GM19025 (cell line): ENCODE data around the gene LRRC41.
"Not testable (repeated sequence)": the region's sequence is repeated elsewhere in the genome, so short reads cannot be mapped to it uniquely, and the experiment has no call there.

Source experiments
- ATAC-seq: cut with Tn5 transposase; IDR thresholded peaks from one replicate; pipeline ENCODE4 v1.9.1; 2021; ENCODE audit warnings: mild to moderate bottlenecking, low read depth, moderate library complexity; ENCODE audit not compliant: unreplicated experiment

The LRRC41 gene

DNA sequence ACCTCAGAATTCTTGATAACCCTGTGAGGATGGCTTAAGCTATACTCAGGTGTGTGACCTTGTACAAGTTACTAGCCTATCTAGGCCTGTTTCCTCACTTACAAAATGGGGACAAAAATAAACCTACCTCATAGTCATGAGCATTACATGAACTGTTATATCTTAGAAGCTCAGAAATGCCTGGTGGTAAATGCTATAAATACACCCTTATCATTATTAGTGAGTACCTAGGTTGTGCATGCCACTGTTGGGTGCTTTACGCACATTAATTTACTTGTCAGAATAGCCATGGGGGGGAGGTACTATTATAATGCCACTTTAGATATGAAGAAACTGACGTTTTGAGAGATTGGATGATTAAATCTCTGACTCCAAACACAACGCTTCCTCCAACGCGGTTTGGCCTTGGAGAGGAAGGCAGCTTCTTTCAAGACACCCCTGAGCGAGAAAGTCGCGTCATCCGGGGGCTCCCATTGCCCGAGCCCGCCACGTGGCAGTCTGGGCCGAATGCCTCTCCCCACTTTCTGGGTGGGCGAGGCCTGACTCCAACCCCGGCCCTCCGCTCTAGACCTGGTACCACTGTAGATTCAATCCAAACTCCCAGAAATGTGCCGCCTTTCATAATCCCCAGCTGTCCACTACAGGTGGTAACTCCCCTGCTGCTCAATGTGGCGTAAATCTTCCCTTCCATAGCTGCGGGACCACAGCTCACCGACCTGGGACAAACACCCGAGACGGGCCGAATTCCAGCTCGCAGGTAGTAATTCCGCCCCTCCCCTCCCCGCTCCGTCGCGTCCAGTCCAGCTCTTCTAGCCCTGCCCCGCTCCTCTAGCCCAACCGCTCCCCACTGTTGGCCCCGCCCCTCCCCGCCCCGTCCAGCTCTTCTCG lies 56.6 kb downstream of the LRRC41 start:
- peak; percentile 43 for ATAC-seq

DNA sequence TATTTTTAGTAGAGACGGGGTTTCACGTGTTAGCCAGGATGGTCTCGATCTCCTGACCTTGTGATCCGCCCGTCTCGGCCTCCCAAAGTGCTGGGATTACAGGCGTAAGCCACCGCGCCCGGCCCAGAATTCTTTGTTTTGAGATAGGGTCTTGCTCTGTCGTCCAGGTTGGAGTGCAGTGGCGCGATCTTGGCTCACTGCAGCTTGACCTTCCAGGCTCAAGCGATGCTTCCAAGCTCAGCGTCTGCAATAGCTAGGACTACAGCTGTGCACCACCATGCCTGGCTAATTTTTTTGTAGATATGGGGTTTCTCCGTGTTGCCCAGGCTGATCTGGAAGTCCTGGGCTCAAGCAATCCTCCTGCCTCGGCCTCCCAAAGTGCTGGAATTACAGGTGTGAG lies 57.3 kb downstream of the LRRC41 start:
- ATAC-seq = not testable (repeated sequence)

DNA sequence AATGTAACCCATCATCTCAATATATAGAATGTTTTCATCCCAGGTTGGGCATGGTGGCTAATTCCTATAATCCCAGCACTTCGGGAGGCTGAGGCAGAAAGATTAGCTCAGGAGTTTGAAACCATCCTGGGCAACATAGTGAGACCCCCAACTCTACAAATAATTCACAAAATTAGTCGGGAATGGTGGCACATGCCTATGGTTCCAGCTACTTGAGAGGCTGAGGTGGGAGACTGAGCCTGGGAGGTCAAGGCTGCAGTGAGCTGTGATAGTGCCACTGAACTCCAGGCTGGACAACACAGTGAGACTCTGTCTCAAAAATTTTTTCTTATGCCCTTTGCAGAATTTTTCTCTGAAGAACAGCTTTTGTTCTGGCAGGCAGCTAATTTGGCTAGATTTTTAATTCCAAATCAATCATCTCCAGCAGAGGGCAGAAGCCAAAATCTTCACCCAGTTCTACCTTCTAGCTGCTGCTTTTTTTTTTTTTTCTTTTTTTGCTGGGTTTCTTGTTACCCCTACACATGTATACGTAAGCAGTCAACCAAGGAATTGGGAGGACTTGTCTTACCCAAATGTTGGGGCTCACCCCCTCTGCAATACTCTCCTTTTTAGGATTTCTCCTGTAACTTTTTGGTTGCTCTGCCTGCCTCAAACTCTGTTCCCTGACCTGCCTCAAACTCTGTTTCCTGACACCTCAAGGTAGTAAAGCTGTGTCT lies 58.6 kb downstream of the LRRC41 start:
- ATAC-seq = no peak

DNA sequence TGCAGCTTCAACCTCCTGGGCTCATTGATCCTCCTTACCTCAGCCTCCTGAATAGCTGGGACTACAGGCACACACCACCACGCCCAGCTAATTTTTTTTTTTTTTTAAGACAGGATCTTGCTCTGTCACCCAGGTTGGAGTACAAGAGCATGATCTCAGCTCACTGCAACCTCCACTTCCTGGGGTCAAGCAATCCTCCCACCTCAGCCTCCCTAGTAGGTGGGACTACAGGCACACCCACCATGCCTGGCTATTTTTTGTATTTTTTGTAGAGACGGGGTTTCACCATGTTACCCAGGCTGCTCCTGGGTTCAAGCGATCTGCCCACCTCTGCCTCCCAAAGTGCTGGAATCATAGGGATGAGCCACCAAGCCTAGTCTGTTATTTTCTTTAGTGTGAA lies 59.6 kb downstream of the LRRC41 start:
- not testable (repeated sequence) for ATAC-seq

DNA sequence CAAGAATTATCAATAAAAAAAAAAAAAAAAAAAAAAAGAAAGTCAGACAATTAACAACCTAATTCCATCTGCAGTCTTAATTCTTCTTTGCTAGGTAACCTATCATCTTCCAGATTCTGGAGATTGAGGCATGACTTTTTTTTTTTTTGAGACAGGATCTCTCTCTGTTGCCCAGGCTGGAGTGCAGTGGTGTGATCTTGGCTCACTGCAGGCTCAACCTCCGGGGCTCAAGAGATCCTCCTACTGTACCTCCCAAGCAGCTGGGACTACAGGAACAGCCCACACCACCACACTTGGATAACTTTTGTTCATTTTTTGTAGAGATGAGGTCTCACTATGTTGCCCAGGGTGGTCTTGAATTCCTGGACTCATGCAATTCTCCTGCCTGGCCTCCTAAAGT lies 60.5 kb downstream of the LRRC41 start:
- ATAC-seq = no peak

DNA sequence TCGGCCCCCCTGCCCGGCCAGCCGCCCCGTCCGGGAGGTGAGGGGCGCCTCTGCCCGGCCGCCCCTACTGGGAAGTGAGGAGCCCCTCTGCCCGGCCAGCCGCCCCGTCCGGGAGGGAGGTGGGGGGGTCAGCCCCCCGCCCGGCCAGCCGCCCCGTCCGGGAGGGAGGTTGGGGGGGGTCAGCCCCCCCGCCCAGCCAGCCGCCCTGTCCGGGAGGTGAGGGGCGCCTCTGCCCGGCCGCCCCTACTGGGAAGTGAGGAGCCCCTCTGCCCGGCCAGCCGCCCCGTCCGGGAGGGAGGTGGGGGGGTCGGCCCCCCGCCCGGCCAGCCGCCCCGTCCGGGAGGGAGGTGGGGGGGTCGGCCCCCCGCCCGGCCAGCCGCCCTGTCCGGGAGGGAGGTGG lies 61.7 kb downstream of the LRRC41 start:
- not testable (repeated sequence) for ATAC-seq

DNA sequence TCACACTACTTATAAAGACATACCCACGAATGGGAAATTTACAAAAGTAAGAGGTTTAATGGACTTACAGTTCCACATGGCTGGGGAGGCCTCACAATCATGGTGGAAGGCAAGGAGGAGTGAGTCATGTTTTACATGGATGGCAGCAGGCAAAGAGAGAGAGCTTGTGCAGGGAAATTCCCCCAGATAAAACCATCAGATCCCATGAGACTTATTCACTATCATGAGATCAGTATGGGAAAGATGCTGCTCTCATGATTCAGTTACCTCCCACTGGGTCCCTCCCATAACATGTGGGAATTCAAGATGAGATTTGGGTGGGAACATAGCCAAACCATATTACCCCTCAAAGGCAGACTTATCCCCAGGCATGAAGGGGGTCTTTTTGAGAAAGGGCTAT lies 64.6 kb downstream of the LRRC41 start:
- not testable (repeated sequence) for ATAC-seq

DNA sequence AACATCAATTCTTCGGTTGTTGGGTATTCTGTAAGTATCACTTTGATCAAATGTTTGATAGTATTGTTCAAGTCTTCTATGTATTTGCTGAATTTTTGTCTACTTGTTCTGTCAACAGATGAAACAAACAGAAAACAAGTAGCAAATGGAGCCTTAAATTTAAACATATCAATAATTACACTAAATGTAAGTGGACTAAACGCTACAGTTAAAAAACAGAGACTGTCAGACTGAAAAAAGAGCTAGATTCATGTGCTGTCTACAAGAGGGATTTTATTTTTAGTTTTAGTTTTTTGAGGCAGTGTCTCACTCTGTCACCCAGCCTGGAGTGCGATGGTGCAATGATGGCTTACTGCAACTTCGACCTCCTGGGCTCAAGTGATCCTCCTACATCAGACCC lies 66.5 kb downstream of the LRRC41 start:
- no peak for ATAC-seq

DNA sequence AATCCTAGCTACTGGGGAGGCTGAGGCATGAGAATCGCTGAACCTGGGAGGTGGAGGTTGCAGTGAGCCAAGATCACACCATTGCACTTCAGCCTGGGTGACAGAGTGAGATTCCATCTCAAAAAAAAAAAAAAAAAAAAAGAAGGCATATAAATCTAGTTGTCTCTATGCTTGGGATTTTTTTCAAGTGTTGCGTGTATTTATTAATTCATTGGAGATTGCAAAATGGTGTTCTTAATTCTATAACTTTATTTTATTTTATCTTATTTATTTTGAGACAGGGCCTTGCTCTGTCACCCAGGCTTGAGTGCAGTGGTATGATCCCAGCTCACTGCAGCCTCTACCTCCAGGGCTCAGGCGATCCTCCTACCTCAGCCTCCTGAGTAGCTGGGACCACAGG lies 72.2 kb downstream of the LRRC41 start:
- ATAC-seq = not testable (repeated sequence)
